Mammary epithelial cell (primary cell): ENCODE results near the gene UFC1.

ENCODE experiments used
- EZH2 ChIP-seq: IDR thresholded peaks from 2 replicates; pipeline ENCODE4 v1.6.1; 2012; ENCODE audit warnings: low read length, inconsistent platforms, borderline replicate concordance
- TF ChIP-seq, protein P1 (sequence below), 2 donors: IDR thresholded peaks in 1 of 2; conservative IDR thresholded peaks in 1 of 2; 2 replicates each; pipeline ENCODE4 v1.5.1; 2011 to 2012; ENCODE audit warnings: inconsistent platforms in 2 of 2, low read length in 2 of 2, mild to moderate bottlenecking in 2 of 2, control low read depth in 1 of 2, low read depth in 1 of 2; ENCODE audit not compliant: insufficient read depth in 1 of 2; ENCODE audit errors: extremely low read depth in 1 of 2

DNA sequence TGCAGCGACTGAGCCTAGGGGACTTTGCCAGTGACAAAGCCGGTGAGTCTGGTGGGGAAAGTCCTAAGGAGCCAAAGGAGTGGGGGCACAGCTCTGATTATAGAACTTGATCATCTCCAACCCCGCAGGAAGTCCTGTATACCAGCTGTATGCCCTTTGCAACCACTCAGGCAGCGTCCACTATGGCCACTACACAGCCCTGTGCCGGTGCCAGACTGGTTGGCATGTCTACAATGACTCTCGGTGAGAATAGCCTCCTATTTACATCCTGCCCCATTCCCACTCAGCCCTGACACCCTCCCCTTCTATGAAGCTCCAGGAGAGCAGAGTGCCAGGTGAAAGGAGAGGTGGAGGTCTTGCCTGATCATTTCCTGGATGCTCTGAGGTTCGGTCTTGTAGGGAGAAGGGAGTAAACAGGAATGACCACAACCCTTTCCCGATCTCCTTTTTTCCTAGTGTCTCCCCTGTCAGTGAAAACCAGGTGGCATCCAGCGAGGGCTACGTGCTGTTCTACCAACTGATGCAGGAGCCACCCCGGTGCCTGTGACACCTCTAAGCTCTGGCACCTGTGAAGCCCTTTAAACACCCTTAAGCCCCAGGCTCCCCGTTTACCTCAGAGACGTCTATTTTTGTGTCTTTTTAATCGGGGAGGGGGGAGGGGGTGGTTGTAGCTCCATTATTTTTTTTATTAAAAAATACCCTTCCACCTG, 11.3 kb downstream of the UFC1 start:
- TF ChIP-seq, protein P1, sequence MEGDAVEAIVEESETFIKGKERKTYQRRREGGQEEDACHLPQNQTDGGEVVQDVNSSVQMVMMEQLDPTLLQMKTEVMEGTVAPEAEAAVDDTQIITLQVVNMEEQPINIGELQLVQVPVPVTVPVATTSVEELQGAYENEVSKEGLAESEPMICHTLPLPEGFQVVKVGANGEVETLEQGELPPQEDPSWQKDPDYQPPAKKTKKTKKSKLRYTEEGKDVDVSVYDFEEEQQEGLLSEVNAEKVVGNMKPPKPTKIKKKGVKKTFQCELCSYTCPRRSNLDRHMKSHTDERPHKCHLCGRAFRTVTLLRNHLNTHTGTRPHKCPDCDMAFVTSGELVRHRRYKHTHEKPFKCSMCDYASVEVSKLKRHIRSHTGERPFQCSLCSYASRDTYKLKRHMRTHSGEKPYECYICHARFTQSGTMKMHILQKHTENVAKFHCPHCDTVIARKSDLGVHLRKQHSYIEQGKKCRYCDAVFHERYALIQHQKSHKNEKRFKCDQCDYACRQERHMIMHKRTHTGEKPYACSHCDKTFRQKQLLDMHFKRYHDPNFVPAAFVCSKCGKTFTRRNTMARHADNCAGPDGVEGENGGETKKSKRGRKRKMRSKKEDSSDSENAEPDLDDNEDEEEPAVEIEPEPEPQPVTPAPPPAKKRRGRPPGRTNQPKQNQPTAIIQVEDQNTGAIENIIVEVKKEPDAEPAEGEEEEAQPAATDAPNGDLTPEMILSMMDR (conservative IDR thresholded peaks at IDR 0.05 in 1 of 2, IDR thresholded peaks at IDR 0.05 in 1 of 2; ENCODE audit: extremely low read depth in 1 of 2, insufficient read depth in 1 of 2, low read depth in 1 of 2, low read length in 2 of 2), result no peak
- TF ChIP-seq EZH2, result no peak
